Stimulated activated CD4-positive, alpha-beta T cell treated with anti-CD3 and anti-CD28 coated beads, Interleukin-12 subunit alpha, Interleukin-12 subunit beta, amount 100 ng/mL, for 48 hours (primary cell): Measurements from ENCODE around the gene FBXL2.

Experiments
- DNase-seq, 3 donors: peaks; one replicate each; pipeline ENCODE4 v3.0.0-alpha.2; 2020; ENCODE audit warnings: low read depth in 2 of 3, low spot score in 1 of 3

FBXL2 gene, protein sequence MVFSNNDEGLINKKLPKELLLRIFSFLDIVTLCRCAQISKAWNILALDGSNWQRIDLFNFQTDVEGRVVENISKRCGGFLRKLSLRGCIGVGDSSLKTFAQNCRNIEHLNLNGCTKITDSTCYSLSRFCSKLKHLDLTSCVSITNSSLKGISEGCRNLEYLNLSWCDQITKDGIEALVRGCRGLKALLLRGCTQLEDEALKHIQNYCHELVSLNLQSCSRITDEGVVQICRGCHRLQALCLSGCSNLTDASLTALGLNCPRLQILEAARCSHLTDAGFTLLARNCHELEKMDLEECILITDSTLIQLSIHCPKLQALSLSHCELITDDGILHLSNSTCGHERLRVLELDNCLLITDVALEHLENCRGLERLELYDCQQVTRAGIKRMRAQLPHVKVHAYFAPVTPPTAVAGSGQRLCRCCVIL

DNA sequence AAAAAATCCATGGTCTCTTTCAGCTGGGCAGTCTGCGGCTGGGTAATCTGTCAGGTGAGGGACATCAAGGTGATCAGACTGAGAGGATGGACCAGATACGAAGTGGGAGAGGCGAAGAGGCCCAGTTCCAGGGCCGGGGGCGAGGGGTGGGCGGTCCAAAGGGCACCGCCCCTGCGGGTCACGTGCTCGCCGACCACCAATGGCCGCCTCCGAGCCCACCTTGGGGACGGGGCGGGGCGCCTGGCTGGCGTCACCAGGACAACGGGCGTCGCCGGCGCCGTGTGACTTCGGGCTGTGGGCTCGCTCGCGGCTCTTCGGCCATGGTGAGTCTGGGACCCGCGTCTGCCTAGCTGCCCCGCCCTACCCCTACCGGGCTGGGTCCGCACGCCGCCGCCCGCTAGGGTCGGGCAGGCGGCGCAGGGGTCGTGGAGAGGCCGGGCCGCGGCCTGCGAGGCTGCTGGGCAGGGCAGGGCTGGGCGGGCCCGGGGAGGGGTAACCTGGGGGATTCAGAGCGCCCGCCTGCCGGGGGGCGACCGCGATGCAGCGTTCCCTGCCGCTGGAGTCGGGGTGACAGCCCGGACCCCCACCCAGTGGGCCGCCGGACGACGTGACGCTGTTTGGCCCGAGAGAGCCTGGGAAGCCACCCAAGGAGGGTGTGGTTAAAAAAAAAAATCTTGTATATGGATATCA is at the start of gene FBXL2:
Gene FBXL2 (plus strand): TSS at position 250 of the 690 bp plus-strand sequence. CDS start 71 bp downstream, at position 321.
- DNase-seq = peak; percentile 2 to 5 (median 3)

DNA sequence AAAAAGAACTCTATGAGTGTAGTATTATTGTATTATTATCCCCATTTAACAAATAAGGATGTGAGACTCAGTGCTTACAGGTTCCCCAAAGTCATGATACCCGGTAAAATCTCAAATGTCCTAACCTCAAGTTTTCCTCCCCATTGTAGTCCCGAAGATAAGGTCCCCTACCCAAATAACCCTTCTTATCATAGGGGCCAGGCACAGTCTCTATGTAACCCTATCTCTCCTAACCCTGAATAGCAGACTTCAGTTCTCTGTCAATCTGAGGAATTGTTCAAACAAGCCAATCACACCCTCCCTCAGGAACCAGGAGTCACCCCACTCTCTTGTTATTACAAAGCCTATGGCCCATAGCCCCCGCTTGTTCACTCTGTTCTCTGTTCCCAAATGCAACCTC is 48.2 kb upstream of the FBXL2 start:
- no peak for DNase-seq

GRCh38 chr3:33229947-33230346 is 47.3 kb upstream of the FBXL2 start:
- DNase-seq = no peak

- DNase-seq = no peak
Measured at GRCh38 chr3:33231756-33232465, 45.3 kb upstream of the FBXL2 start.

DNA sequence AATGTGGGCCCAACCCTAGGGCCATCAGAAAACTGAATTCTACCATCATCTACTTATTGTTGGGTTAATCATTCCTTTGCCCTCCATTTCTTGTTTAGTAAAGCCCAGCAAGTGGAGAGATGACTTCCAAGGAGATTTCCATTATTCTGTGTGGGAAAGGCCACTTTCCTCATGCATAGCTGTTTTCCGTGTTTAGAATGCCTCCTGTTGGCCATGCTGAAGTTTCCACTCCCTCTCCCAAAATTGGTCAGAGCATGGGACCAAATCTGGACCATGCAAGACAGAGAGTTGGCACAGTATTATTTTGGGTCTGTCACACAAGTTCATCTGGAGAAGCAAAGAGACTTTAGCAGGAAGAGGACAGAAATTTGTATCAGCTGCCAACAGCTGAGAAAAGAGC is 43.4 kb upstream of the FBXL2 start:
- no peak for DNase-seq

DNA sequence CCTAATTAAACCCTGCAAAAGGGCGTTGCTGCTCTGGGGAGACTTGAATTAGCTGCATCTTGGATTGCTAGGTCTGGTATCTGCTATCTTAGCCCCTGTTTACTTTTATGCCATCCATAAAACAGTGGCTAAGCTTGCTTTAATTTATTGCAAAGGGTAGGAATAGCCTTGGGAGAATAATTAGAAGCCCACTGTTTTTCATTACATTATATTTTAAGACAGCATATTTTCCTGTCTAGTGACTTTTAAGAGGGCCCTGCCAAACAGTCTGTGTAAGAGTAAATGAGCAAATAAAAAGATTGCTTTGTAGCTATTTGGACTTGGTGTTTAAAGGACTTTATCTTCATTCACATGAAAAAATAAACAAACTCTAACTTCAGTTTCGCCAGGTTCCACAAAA is 41.2 kb upstream of the FBXL2 start:
- no peak for DNase-seq

GRCh38 chr3:33237439-33237838 is 39.8 kb upstream of the FBXL2 start:
- DNase-seq = no peak

- DNase-seq = no peak
Measured at GRCh38 chr3:33238923-33239322, 38.3 kb upstream of the FBXL2 start.

GRCh38 chr3:33240261-33240660 is 37.0 kb upstream of the FBXL2 start:
- DNase-seq = no peak

GRCh38 chr3:33246786-33247185 is 30.5 kb upstream of the FBXL2 start:
- DNase-seq = no peak

GRCh38 chr3:33250712-33251111 is 26.5 kb upstream of the FBXL2 start:
- no peak for DNase-seq

- no peak for DNase-seq
Measured at GRCh38 chr3:33256249-33256648, 21.0 kb upstream of the FBXL2 start.

DNA sequence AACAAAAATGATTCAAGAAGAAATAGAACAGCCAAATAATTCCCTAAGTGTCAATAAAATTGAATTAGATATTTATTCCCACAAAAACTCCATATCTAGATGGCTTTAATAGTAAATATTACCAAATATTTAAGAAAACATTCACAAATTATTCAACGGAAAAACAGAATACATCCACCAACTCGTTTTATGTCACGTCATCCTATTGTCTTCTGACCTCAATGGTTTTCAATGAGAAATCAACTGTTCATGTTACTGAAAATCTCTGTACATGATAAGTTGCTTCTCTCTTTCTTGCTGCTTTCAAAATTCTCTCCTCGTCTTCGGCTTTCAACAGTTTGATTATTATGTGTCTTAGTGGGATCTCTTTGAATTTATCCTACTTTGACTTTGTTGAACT is 17.1 kb upstream of the FBXL2 start:
- no peak for DNase-seq

- DNase-seq = no peak
Measured at GRCh38 chr3:33269385-33269784, 7.9 kb upstream of the FBXL2 start.

- no peak for DNase-seq
Measured at GRCh38 chr3:33271324-33271723, 5.9 kb upstream of the FBXL2 start.

DNA sequence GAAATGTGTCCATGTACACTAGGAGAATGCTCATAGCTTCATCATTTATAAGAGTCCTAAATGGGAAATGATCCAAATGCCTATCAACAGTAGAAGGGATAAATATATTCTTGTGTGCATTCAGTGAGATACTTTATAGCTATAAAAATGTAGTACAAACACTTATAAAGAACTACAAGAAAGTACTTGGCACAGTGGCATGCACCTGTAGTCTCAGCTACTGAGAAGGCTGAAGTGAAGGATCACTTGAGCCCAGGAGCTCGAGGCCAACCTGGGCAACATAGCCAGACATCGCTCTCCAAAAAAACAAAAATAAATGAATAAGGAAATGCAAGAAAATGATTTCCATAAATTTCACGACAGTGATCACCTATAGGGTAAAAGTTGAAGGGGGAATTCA is 3.6 kb upstream of the FBXL2 start:
- DNase-seq = no peak

- no peak for DNase-seq
Measured at GRCh38 chr3:33278163-33278562, 921 bp downstream of the FBXL2 start.

DNA sequence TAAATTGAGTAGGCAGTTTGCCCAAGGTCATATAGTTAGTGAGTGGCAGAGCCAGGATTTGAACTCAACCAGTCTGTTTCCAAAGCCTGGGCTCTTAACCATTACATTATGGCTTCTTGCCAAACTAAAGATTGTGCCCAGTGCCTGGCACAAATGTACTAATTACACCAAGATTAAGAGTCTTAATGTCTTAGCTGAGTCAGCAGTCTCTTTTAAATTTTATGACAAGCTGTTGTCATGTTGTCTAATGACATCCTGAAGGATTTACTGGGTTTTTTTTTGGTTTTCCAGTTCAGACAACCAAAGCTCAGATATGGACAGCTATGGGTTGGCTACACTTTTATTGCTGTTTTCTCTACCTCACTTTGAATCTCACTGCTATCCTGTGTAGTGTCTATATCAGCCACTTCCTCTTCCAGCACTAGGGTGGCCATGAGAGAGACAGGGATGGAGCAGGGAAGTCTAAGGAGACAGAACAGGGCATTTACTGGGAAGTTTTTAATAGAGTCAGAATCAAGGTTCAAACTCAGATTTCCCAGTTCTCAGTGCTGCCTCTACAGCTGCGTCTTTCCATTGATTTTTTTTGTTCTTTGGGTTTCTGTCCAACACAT is 10.5 kb downstream of the FBXL2 start:
- no peak for DNase-seq

- DNase-seq = no peak
Measured at GRCh38 chr3:33299395-33300081, 22.3 kb downstream of the FBXL2 start.

GRCh38 chr3:33312361-33312760 is 35.1 kb downstream of the FBXL2 start:
- DNase-seq = no peak

DNA sequence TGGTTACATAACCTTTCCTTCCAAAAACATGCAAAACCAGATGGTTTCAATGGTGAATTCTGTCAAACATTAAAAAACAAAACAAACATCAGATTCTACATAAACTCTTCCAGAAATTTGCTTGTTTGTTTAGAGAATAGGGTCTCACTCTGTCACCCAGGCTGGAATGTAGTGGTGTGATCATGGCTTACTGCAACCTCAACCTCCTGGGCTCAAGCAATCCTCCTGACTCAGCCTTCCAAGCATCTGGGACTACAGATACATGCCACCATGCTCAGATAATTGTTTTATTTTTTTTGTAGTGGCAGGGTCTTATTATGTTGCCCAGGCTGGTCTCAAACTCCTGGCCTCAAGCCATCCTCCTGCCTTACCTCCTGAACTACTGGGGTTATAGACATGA is 36.1 kb downstream of the FBXL2 start:
- DNase-seq = no peak
